Muscle layer of colon (tissue), 2 donors: ENCODE measurements around the gene FRMPD1.

Experiments used
- H3K27ac ChIP-seq: one replicate; pipeline ENCODE4 v1.7.0; 2013; ENCODE audit warnings: low read depth, mild to moderate bottlenecking, low read length, moderate library complexity
- H3K27me3 ChIP-seq, 2 donors: one replicate each; pipeline ENCODE4 v1.7.0; 2013; ENCODE audit warnings: low read length in 2 of 2, mild to moderate bottlenecking in 2 of 2; ENCODE audit not compliant: insufficient read depth in 2 of 2, control insufficient read depth in 1 of 2
- H3K36me3 ChIP-seq: one replicate; pipeline ENCODE4 v1.7.0; 2013; ENCODE audit warnings: mild to moderate bottlenecking, low read length; ENCODE audit not compliant: insufficient read depth
- H3K4me1 ChIP-seq: one replicate; pipeline ENCODE4 v1.7.0; 2013; ENCODE audit warnings: mild to moderate bottlenecking, low read length; ENCODE audit not compliant: insufficient read depth
- H3K4me3 ChIP-seq, 2 donors: one replicate each; pipeline ENCODE4 v1.7.0; 2013; ENCODE audit warnings: low read length in 2 of 2, low read depth in 1 of 2, mild to moderate bottlenecking in 1 of 2, moderate library complexity in 1 of 2
- H3K9ac ChIP-seq: one replicate; pipeline ENCODE4 v1.7.0; 2013; ENCODE audit warnings: low read length
- H3K9me3 ChIP-seq: one replicate; pipeline ENCODE4 v1.7.0; 2013; ENCODE audit warnings: mild to moderate bottlenecking, low read length
- donor health status: abdominal sarcoma.
- donor health status: Adenocarcinoma of cecum.

Gene FRMPD1

DNA sequence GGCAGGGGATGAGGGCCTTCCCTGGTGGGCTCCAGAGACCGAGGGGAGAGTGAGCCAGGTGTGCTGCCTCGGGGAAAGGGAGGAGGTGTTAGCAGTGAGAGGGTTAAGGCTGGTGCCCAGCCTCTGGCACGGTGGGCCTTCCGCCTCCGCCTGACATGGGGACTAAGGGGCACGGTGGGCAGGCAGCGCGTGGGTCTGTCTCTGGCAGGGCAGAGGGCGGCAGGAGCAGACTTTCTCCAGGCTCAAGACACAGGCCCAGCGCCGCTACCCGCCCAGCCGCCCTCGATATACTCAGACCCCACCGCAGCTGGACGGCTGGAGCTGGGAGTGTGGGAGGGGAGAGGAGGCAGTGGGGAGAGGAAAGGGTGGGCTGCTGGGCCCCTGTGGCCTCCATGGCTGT, 14.9 kb upstream of the FRMPD1 start:
- H3K4me3 ChIP-seq: no peak overlapping the region
- H3K9ac ChIP-seq: no peak overlapping the region

DNA sequence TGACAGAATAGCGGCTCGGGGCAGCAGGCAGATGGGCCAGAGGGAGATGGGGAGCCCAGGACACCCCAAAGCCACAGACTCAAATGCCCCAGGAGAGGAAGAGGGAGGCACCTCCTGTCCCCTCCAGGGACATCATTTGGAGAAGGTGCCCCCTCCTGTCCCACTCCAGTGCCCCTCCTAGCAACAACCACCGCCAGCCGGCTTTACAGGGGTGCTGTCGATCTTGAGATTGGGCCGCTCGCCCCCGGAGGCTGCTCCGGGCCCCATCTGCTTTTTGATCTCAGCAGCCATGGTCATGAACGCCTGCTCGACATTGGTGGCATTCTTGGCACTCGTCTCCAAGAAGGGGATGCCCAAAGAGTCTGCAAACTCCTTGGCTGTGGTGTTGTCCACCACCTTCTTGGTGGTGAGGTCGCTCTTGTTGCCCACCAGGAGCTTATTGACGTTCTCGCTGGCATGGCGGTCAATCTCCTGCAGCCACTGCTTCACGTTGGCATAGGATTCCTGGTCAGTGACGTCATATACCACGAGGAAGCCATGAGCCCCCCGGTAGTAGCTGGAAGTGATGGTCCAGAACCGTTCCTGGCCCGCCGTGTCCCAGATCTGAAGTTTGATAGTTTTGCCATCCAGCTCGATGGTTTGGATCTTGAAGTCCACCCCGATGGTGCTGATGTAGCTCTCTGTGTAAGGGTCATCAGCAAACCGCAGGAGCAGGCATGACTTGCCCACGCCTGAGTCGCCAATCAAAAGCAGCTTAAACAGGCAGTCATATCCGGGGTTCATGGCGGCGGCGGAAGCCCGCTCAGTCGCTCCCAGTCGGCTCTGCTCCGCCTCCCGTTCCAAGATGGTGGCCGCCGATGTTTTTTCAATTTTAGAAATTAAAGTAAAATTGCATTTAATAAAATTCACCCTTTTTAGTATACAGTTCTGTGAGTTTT, 14.0 kb upstream of the FRMPD1 start:
- no peaks in the 10 kb centered on the region for H3K4me1 ChIP-seq
- no peak overlapping the region for H3K4me3 ChIP-seq
- H3K9ac ChIP-seq: no peak overlapping the region
- H3K36me3 ChIP-seq: no peaks in the 10 kb centered on the region
- no peaks in the 10 kb centered on the region for H3K27me3 ChIP-seq
- no peak overlapping the region for H3K27ac ChIP-seq
- no peaks in the 10 kb centered on the region for H3K9me3 ChIP-seq

More for the DNA sequence above, 14.9 kb upstream of the FRMPD1 start:
- H3K27ac ChIP-seq: no peak overlapping the region
- H3K27me3 ChIP-seq: no peaks in the 10 kb centered on the region
- H3K36me3 ChIP-seq: no peaks in the 10 kb centered on the region
- H3K4me1 ChIP-seq: no peaks in the 10 kb centered on the region
- no peaks in the 10 kb centered on the region for H3K9me3 ChIP-seq

- Histone ChIP-seq H3K36me3 (no peaks in the 10 kb centered on the region), H3K4me1 (no peaks in the 10 kb centered on the region), H3K4me3 (no peak overlapping the region), H3K27ac (no peak overlapping the region), H3K27me3 (no peaks in the 10 kb centered on the region), H3K9ac (no peak overlapping the region), H3K9me3 (no peaks in the 10 kb centered on the region)
Measured at GRCh38 chr9:37639109-37639762, 11.5 kb upstream of the FRMPD1 start.

- H3K9ac ChIP-seq: no peak overlapping the region
- no peaks in the 10 kb centered on the region for H3K27me3 ChIP-seq
- no peaks in the 10 kb centered on the region for H3K9me3 ChIP-seq
- H3K4me3 ChIP-seq: no peak overlapping the region
- H3K36me3 ChIP-seq: no peaks in the 10 kb centered on the region
- no peaks in the 10 kb centered on the region for H3K4me1 ChIP-seq
- no peak overlapping the region for H3K27ac ChIP-seq
Measured at GRCh38 chr9:37639841-37640240, 10.9 kb upstream of the FRMPD1 start.

- H3K9me3 ChIP-seq: no peaks in the 10 kb centered on the region
- H3K9ac ChIP-seq: no peak overlapping the region
- H3K36me3 ChIP-seq: no peaks in the 10 kb centered on the region
- H3K4me3 ChIP-seq: no peak overlapping the region
- H3K4me1 ChIP-seq: no peaks in the 10 kb centered on the region
- H3K27ac ChIP-seq: no peak overlapping the region
- H3K27me3 ChIP-seq: no peaks in the 10 kb centered on the region
Measured at GRCh38 chr9:37640246-37640645, 10.5 kb upstream of the FRMPD1 start.

GRCh38 chr9:37641331-37641730, 9.4 kb upstream of the FRMPD1 start:
- Histone ChIP-seq H3K4me3 (no peak overlapping the region), H3K27me3 (no peaks in the 10 kb centered on the region), H3K9ac (no peak overlapping the region), H3K9me3 (no peaks in the 10 kb centered on the region), H3K27ac (no peak overlapping the region), H3K4me1 (no peaks in the 10 kb centered on the region), H3K36me3 (no peaks in the 10 kb centered on the region)

DNA sequence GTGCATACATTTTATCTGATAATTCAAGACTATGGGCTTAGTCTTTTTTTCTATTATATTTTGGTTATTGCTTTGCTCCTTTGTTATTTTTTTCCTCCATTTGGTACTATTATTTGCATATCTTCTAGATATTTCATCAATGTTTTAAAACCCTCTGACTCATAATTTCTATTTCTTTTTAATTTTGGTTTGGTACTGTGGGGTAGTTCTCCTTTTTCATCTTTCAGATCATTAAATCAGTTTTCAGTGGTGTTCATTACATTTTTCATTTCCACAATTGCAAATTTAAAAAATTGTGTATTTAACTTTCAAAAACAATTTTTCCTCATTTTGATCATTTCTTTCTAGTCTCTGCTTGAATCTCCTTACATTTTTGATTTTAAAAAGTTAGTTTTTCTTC, 7.5 kb upstream of the FRMPD1 start:
- no peaks in the 10 kb centered on the region for H3K27me3 ChIP-seq
- no peak overlapping the region for H3K9ac ChIP-seq
- H3K36me3 ChIP-seq: no peaks in the 10 kb centered on the region
- H3K4me3 ChIP-seq: no peak overlapping the region
- H3K9me3 ChIP-seq: no peaks in the 10 kb centered on the region
- H3K4me1 ChIP-seq: no peaks in the 10 kb centered on the region
- no peak overlapping the region for H3K27ac ChIP-seq

- Histone ChIP-seq H3K27me3 (no peaks in the 10 kb centered on the region), H3K4me1 (no peaks in the 10 kb centered on the region), H3K9me3 (no peaks in the 10 kb centered on the region), H3K9ac (no peak overlapping the region), H3K27ac (no peak overlapping the region), H3K36me3 (no peaks in the 10 kb centered on the region), H3K4me3 (no peak overlapping the region)
Measured at GRCh38 chr9:37645903-37646506, 4.7 kb upstream of the FRMPD1 start.

- Histone ChIP-seq H3K36me3 (no peaks in the 10 kb centered on the region), H3K27ac (no peak overlapping the region), H3K9me3 (no peaks in the 10 kb centered on the region), H3K4me3 (no peak overlapping the region), H3K9ac (no peak overlapping the region), H3K4me1 (peaks cover 8% of the 10 kb centered on the region), H3K27me3 (peaks cover 17 to 24% of the 10 kb centered on the region in 2 donors)
Measured at GRCh38 chr9:37650299-37650872, 368 bp upstream of the FRMPD1 start.

GRCh38 chr9:37652261-37652660, 1.5 kb downstream of the FRMPD1 start:
- Histone ChIP-seq H3K4me3 (no peak overlapping the region), H3K4me1 (peaks cover 8% of the 10 kb centered on the region), H3K36me3 (no peaks in the 10 kb centered on the region), H3K27me3 (peaks cover 17 to 24% of the 10 kb centered on the region in 2 donors), H3K27ac (no peak overlapping the region), H3K9ac (no peak overlapping the region), H3K9me3 (no peaks in the 10 kb centered on the region)

DNA sequence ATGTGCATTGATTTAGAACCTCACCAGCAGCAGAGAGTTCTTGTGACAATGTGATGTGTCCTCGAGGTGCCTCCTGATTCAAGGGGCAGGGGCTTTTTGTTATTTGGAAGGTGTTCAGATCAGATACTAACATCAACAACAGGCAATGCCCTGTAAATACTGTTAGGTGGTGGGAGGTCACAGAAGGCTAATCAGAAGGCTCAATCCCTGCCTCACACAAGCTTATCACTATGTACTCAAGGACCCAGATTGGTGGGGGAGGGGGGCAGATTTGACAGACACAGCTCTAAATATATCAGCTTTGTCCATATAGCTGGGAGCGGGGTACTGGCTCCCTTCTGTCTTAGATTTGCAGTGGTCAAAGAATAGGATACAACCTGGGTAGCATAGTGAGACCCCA, 2.6 kb downstream of the FRMPD1 start:
- peaks cover 17 to 24% of the 10 kb centered on the region in 2 donors for H3K27me3 ChIP-seq

More for the DNA sequence above, 2.6 kb downstream of the FRMPD1 start:
- no peak overlapping the region for H3K9ac ChIP-seq
- H3K9me3 ChIP-seq: no peaks in the 10 kb centered on the region
- H3K4me3 ChIP-seq: no peak overlapping the region
- H3K36me3 ChIP-seq: no peaks in the 10 kb centered on the region
- H3K27ac ChIP-seq: no peak overlapping the region
- H3K4me1 ChIP-seq: peaks cover 8% of the 10 kb centered on the region
